Measurements from ENCODE around the gene CD4. TPM values are rescaled to one million over a fixed set of nuclear protein-coding genes. Genes with fewer than 3 reads are reported as not detected.

CD4 gene
- total RNA-seq, 4 donors from 2014 or later: 1.00 to 7.9 (median 2.8) TPM

DNA sequence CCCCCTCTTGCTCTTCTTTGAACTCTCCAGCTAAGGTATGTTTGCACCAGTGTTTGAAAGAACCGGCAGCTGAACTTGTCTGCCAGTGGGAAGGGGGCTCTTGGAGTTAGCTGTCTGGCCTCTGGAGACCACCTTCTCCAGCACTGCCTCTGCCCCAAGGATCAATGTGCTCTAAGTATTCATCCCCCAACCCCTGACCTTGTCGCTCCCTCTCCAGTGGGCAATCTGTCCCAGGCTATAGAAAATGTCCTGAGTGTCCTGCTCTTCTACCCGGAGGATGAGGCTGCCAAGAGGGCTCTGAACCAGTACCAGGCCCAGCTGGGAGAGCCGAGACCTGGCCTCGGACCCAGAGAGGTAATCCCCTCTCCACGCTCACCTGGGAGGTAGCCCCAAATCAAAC is 41.7 kb downstream of the CD4 start:
- Histone ChIP-seq H3K36me3 (no peaks in the 10 kb centered on the region), H3K4me3 (no peak overlapping the region), H3K4me1 (peaks cover 5 to 27% (median 19%) of the 10 kb centered on the region in 4 donors), H3K27ac (no peak overlapping the region), H3K9me3 (no peaks in the 10 kb centered on the region), H3K27me3 (peaks cover 33% of the 10 kb centered on the region)
- TF ChIP-seq POLR2A (IDR thresholded peaks at IDR 0.05) (no peak), EP300 (IDR thresholded peaks at IDR 0.05; ENCODE audit: low read depth) (no peak), POLR2AphosphoS5 (IDR thresholded peaks at IDR 0.05) (no peak)
- TF ChIP-seq, protein P1, sequence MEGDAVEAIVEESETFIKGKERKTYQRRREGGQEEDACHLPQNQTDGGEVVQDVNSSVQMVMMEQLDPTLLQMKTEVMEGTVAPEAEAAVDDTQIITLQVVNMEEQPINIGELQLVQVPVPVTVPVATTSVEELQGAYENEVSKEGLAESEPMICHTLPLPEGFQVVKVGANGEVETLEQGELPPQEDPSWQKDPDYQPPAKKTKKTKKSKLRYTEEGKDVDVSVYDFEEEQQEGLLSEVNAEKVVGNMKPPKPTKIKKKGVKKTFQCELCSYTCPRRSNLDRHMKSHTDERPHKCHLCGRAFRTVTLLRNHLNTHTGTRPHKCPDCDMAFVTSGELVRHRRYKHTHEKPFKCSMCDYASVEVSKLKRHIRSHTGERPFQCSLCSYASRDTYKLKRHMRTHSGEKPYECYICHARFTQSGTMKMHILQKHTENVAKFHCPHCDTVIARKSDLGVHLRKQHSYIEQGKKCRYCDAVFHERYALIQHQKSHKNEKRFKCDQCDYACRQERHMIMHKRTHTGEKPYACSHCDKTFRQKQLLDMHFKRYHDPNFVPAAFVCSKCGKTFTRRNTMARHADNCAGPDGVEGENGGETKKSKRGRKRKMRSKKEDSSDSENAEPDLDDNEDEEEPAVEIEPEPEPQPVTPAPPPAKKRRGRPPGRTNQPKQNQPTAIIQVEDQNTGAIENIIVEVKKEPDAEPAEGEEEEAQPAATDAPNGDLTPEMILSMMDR (IDR thresholded peaks at IDR 0.05): no peak
- intact Hi-C loops (cut with DNase I; ENCODE audit: low total_unique reads) (no loop called here), in situ Hi-C loops (cut with MboI; ENCODE audit: low pct_ligation_motif_present in 1 of 4, low pct_unique_long_range_greater_than_20kb in 1 of 4, low sequenced_read_pairs in 3 of 4) (loop anchor here in 2 of 4 donors (25.0 kb wide), 1 partner anchor 94 kb away; no protein-coding TSS in a partner anchor)
- whole genome bisulfite sequencing, 2 donors (ENCODE audit: low coverage in 1 of 2): 91% methylated on average over 6 of the region's 6 CpGs; no CpG with 5 or more reads in 1 of the 2 donors
- no peak for DNase-seq

DNA sequence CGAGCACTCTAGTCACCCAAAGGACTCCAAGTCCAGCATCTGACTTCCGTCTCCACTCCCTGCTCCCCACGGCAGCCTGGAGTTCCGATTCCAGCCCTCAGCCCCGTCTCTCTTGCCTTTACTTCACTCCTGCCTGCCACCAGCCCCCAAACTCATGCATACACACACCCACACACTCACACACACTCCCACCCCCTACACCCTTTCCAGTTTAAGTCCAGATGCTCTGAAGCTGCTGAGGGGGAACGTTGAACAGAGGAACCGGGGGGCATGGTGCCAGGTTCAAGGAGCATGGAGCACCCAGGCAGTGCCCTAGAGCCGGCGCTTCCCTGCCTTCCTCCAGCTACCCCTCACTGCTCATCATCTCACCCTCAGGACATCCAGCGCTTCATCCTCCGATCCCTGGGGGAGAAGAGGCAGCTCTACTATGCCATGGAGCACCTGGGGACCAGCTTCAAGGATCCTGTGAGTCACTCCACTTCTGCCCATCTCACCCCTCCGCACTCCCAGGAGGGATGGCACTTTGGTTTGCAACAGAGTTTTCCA is 42.2 kb downstream of the CD4 start:
- TF ChIP-seq POLR2AphosphoS5 (IDR thresholded peaks at IDR 0.05): no peak
- no peak for TF ChIP-seq EP300 (IDR thresholded peaks at IDR 0.05; ENCODE audit: low read depth)
- TF ChIP-seq, protein P1 (IDR thresholded peaks at IDR 0.05): no peak
- no peak for TF ChIP-seq POLR2A (IDR thresholded peaks at IDR 0.05)
- H3K27ac ChIP-seq: no peak overlapping the region
- in situ Hi-C loops (cut with MboI; ENCODE audit: low pct_ligation_motif_present in 1 of 4, low pct_unique_long_range_greater_than_20kb in 1 of 4, low sequenced_read_pairs in 3 of 4) (loop anchor here in 2 of 4 donors (25.0 kb wide), 1 partner anchor 94 kb away; no protein-coding TSS in a partner anchor), intact Hi-C loops (cut with DNase I; ENCODE audit: low total_unique reads) (no loop called here)
- H3K4me1 ChIP-seq: peaks cover 5 to 27% (median 19%) of the 10 kb centered on the region in 4 donors
- DNase-seq: no peak
- 67 to 82% methylated on average over 4 to 12 of the region's 12 CpGs for WGBS, 2 donors (ENCODE audit: low coverage in 1 of 2)
- no peak overlapping the region for H3K4me3 ChIP-seq
- H3K9me3 ChIP-seq: no peaks in the 10 kb centered on the region
- H3K27me3 ChIP-seq: peaks cover 33% of the 10 kb centered on the region
- H3K36me3 ChIP-seq: no peaks in the 10 kb centered on the region

DNA sequence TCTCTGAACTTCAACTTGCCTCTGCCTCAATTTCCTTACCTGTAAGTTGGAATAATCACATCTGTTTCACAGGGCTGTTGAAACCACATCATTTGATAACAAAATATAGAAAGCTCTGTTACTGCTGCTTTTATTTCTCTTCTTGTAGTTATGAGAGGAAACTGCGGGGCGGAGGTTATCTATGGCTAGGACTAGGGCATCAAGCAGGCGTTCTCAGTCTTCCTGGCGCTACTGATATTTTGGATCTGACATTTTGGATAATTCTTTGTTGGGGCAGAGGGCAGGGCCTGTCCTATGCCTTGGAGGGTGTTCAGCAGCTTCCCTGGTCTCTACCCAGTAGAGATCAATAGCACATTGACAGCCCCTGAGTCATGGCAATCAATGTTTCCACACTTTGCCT is 42.8 kb downstream of the CD4 start:
- Histone ChIP-seq H3K9me3 (no peaks in the 10 kb centered on the region), H3K27ac (no peak overlapping the region), H3K36me3 (no peaks in the 10 kb centered on the region), H3K4me1 (peaks cover 2 to 25% (median 18%) of the 10 kb centered on the region in 4 donors), H3K4me3 (no peak overlapping the region), H3K27me3 (peaks cover 32% of the 10 kb centered on the region)
- DNase-seq: no peak
- 85 to 86% methylated on average over 4 of the region's 4 CpGs for WGBS, 2 donors (ENCODE audit: low coverage in 1 of 2)
- intact Hi-C loops (cut with DNase I; ENCODE audit: low total_unique reads) (no loop called here), in situ Hi-C loops (cut with MboI; ENCODE audit: low pct_ligation_motif_present in 1 of 4, low pct_unique_long_range_greater_than_20kb in 1 of 4, low sequenced_read_pairs in 3 of 4) (loop anchor here in 2 of 4 donors (25.0 kb wide), 1 partner anchor 95 kb away; no protein-coding TSS in a partner anchor)
- TF ChIP-seq, protein P1 (IDR thresholded peaks at IDR 0.05): no peak
- TF ChIP-seq POLR2A (IDR thresholded peaks at IDR 0.05) (no peak), POLR2AphosphoS5 (IDR thresholded peaks at IDR 0.05) (no peak), EP300 (IDR thresholded peaks at IDR 0.05; ENCODE audit: low read depth) (no peak)

DNA sequence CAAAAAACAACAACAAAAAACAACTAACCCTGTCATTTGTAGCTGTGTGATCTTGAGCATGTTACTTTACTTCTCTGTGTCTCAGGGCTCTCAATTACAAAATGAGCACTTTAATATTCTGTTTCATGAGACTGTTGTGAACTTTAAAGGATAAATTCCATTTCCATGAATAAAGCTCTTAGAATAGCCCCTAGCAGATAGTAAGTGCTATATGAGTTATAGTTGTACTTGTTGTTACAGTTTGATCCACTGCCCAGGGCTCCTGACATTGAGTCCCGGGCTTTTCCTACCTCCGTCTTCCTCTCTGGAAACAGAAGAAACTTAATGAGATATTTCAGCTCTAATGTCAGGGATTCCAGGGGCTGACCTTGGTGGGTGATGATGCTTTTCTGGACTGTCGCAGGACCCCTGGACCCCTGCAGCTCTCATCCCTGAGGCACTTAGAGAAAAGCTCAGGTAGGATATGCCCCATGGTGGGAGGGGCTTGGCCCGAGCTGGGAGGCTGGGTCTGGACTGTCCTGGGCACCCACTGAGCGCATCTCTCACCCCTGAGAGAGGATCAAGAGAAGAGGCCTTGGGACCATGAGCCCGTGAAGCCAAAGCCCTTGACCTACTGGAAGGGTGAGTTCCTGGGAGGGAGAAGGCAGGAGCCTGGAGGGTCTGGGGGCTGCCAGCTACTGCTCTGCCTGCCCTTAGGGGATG is 44.0 kb downstream of the CD4 start:
- Histone ChIP-seq H3K27me3 (peaks cover 22% of the 10 kb centered on the region), H3K4me1 (peaks cover 0 to 14% (median 12%) of the 10 kb centered on the region in 4 donors), H3K9me3 (no peaks in the 10 kb centered on the region), H3K27ac (no peak overlapping the region), H3K4me3 (no peak overlapping the region), H3K36me3 (no peaks in the 10 kb centered on the region)
- TF ChIP-seq POLR2AphosphoS5 (IDR thresholded peaks at IDR 0.05): no peak
- intact Hi-C loops (cut with DNase I; ENCODE audit: low total_unique reads) (no loop called here), in situ Hi-C loops (cut with MboI; ENCODE audit: low pct_ligation_motif_present in 1 of 4, low pct_unique_long_range_greater_than_20kb in 1 of 4, low sequenced_read_pairs in 3 of 4) (loop anchor here in 2 of 4 donors (25.0 kb wide), 1 partner anchor 96 kb away; no protein-coding TSS in a partner anchor)
- 67% methylated on average over 6 of the region's 6 CpGs; no CpG with 5 or more reads in 1 of the 2 donors for WGBS, 2 donors (ENCODE audit: low coverage in 1 of 2)
- no peak for DNase-seq
